GM23338 (cell line): ENCODE measurements around the gene RCAN3. TPM values are rescaled to one million over a fixed set of nuclear protein-coding genes. Genes with fewer than 3 reads are reported as not detected.

Source experiments
- ATAC-seq: fragments of 200-7000 bp; cut with Tn5 transposase; 3 replicates; pipeline ENCODE4 v1.9.1; 2020
- DNase-seq: peaks from one replicate; pipeline ENCODE4 v3.0.0-alpha.2; 2015; ENCODE audit warnings: low spot score
- H2AFZ ChIP-seq: fragments of 200-600 bp; sonication (generic); 2 replicates; pipeline ENCODE4 v1.8.0; 2016; ENCODE audit warnings: antibody characterized with exemption, mild to moderate bottlenecking, moderate library complexity
- H3F3A ChIP-seq: fragments of 200-600 bp; sonication (generic); replicated peaks from 2 replicates; pipeline ENCODE4 v1.8.0; 2017; ENCODE audit warnings: antibody characterized with exemption, mixed run types, low read depth
- H3K27ac ChIP-seq: fragments of 200-600 bp; sonication (generic); 2 replicates; pipeline ENCODE4 v1.6.1; 2016; ENCODE audit warnings: low read depth
- H3K27me3 ChIP-seq: fragments of 200-600 bp; sonication (generic); 2 replicates; pipeline ENCODE4 v1.8.0; 2016; ENCODE audit warnings: mild to moderate bottlenecking, mixed run types, moderate library complexity; ENCODE audit not compliant: insufficient read depth
- H3K36me3 ChIP-seq: fragments of 200-600 bp; sonication (generic); 2 replicates; pipeline ENCODE4 v1.8.0; 2016; ENCODE audit warnings: mild to moderate bottlenecking; ENCODE audit not compliant: insufficient read depth
- H3K4me1 ChIP-seq: fragments of 200-600 bp; sonication (generic); 2 replicates; pipeline ENCODE4 v1.8.0; 2016; ENCODE audit warnings: mild to moderate bottlenecking, moderate library complexity; ENCODE audit not compliant: insufficient read depth
- H3K4me2 ChIP-seq: fragments of 200-600 bp; sonication (generic); 2 replicates; pipeline ENCODE4 v1.7.1; 2017; ENCODE audit warnings: mixed run types
- H3K4me3 ChIP-seq: fragments of 200-600 bp; sonication (generic); 2 replicates; pipeline ENCODE4 v1.6.1; 2016; ENCODE audit warnings: mixed run types
- H3K79me2 ChIP-seq: fragments of 200-600 bp; sonication (generic); replicated peaks from 2 replicates; pipeline ENCODE4 v1.8.0; 2017; ENCODE audit warnings: mild to moderate bottlenecking; ENCODE audit not compliant: insufficient read depth
- H3K9me2 ChIP-seq: fragments of 200-600 bp; sonication (generic); 2 replicates; pipeline ENCODE4 v1.8.0; 2017; ENCODE audit not compliant: insufficient read depth
- H4K20me1 ChIP-seq: fragments of 200-600 bp; sonication (generic); replicated peaks from 2 replicates; pipeline ENCODE4 v1.8.0; 2017; ENCODE audit warnings: mild to moderate bottlenecking; ENCODE audit not compliant: insufficient read depth
- H3K27ac Mint-ChIP-seq: 2 replicates; pipeline ENCODE4 v1.8.0; 2020; ENCODE audit warnings: inconsistent platforms, mild to moderate bottlenecking, moderate library complexity, mixed read lengths
- H3K27me3 Mint-ChIP-seq: 3 replicates; pipeline ENCODE4 v1.8.0; 2022; ENCODE audit warnings: low read depth, mild to moderate bottlenecking, moderate library complexity, mixed read lengths, inconsistent platforms; ENCODE audit not compliant: insufficient read depth, poor library complexity
- H3K36me3 Mint-ChIP-seq: 3 replicates; pipeline ENCODE4 v1.8.0; 2021; ENCODE audit warnings: low read depth, mild to moderate bottlenecking, inconsistent platforms, moderate library complexity, mixed read lengths
- H3K4me1 Mint-ChIP-seq: 3 replicates; pipeline ENCODE4 v1.8.0; 2020; ENCODE audit warnings: mild to moderate bottlenecking, inconsistent platforms, mixed read lengths
- H3K4me3 Mint-ChIP-seq: 3 replicates; pipeline ENCODE4 v1.8.0; 2021; ENCODE audit warnings: moderate library complexity, mild to moderate bottlenecking, inconsistent platforms, mixed read lengths
- H3K9me3 Mint-ChIP-seq: 3 replicates; pipeline ENCODE4 v1.8.0; 2020; ENCODE audit warnings: moderate library complexity, mild to moderate bottlenecking, inconsistent platforms, mixed read lengths
- CREB1 ChIP-seq: fragments of 250-450 bp; sonication (Bioruptor Pico); IDR thresholded peaks from 2 replicates; pipeline ENCODE4 v1.5.0; 2020; ENCODE audit warnings: low read depth, mild to moderate bottlenecking, moderate library complexity
- CTCF ChIP-seq, 2 experiments: fragments of 200-600 bp in 1 of 2; sonication (generic) in 1 of 2; conservative IDR thresholded peaks; 2 replicates each; pipeline versions ENCODE4 v1.5.1 to v1.6.1; 2016 to 2017; ENCODE audit warnings: antibody characterized with exemption in 2 of 2, low read depth in 2 of 2, mild to moderate bottlenecking in 2 of 2, moderate library complexity in 1 of 2
- ETS1 ChIP-seq: IDR thresholded peaks from 2 replicates; pipeline ENCODE4 v1.6.1; 2016; ENCODE audit warnings: antibody characterized with exemption
- EZH2 ChIP-seq: fragments of 200-600 bp; sonication (generic); IDR thresholded peaks from one replicate; pipeline ENCODE4 v1.8.0; 2017; ENCODE audit warnings: antibody characterized with exemption, mild to moderate bottlenecking, low read depth; ENCODE audit not compliant: unreplicated experiment
- EZH2phosphoT487 ChIP-seq: fragments of 200-600 bp; sonication (generic); IDR thresholded peaks from one replicate; pipeline ENCODE4 v1.8.1; 2018; ENCODE audit warnings: antibody characterized with exemption; ENCODE audit not compliant: unreplicated experiment
- JUNB ChIP-seq: IDR thresholded peaks from one replicate; pipeline ENCODE4 v1.6.1; 2016; ENCODE audit warnings: antibody characterized with exemption; ENCODE audit not compliant: unreplicated experiment
- NANOG ChIP-seq: IDR thresholded peaks from 2 replicates; pipeline ENCODE4 v1.6.1; 2016; ENCODE audit warnings: antibody characterized with exemption, borderline replicate concordance
- POLR2AphosphoS5 ChIP-seq: IDR thresholded peaks from 2 replicates; pipeline ENCODE4 v1.6.1; 2016; ENCODE audit warnings: antibody characterized with exemption, low read depth
- REST ChIP-seq: IDR thresholded peaks from one replicate; pipeline ENCODE4 v1.6.1; 2018; ENCODE audit warnings: antibody characterized with exemption; ENCODE audit not compliant: unreplicated experiment
- STAT1 ChIP-seq: IDR thresholded peaks from one replicate; pipeline ENCODE4 v1.6.1; 2016; ENCODE audit warnings: antibody characterized with exemption; ENCODE audit not compliant: unreplicated experiment
- ZNF114 ChIP-seq: fragments of 250-450 bp; sonication (Bioruptor Pico); IDR thresholded peaks from 2 replicates; pipeline ENCODE4 v1.5.0; 2020; ENCODE audit warnings: mild to moderate bottlenecking, moderate library complexity
- ZNF331 ChIP-seq: fragments of 250-450 bp; sonication (Bioruptor Pico); IDR thresholded peaks from 2 replicates; pipeline ENCODE4 v1.5.0; 2020; ENCODE audit warnings: low read depth, mild to moderate bottlenecking, moderate library complexity
- ZNF462 ChIP-seq: fragments of 250-450 bp; sonication (Bioruptor Pico); IDR thresholded peaks from 2 replicates; pipeline ENCODE4 v1.5.0; 2020; ENCODE audit warnings: mild to moderate bottlenecking, moderate library complexity
- polyA plus RNA-seq: library from polyadenylated mRNA; unstranded; fragments of >200 nt; fragmentation: Nextera tagmentation; extraction: Ambion mirVana; gene quantifications from 2 replicates; pipeline ENCODE4 v1.2.1, GENCODE V29; 2016
- total RNA-seq: library from RNA; depleted of rRNA; stranded (reverse); fragments of >200 nt; shearing (Covaris generic); gene quantifications from 2 replicates; pipeline ENCODE4 v1.2.3, GENCODE V29; 2014

Gene RCAN3
- total and polyA plus RNA-seq, 2 experiments from 2014 or later, result 8.9 to 11.2 TPM

- H3K36me3 Mint-ChIP-seq, result peaks cover 3% of the 10 kb centered on the region; the same call in 2 of the 3 replicates
- peaks cover 10% of the 10 kb centered on the region for H3K9me3 Mint-ChIP-seq
- Histone ChIP-seq H4K20me1 (no peaks in the 10 kb centered on the region), H3K27me3 (peaks cover 18% of the 10 kb centered on the region), H3K79me2 (no peaks in the 10 kb centered on the region), H3F3A (no peaks in the 10 kb centered on the region), H3K4me2 (no peak overlapping the region), H3K27ac (no peak overlapping the region), H3K4me3 (no peak overlapping the region), H3K36me3 (no peaks in the 10 kb centered on the region), H3K9me2 (no peaks in the 10 kb centered on the region), H2AFZ (no peak overlapping the region), H3K4me1 (peaks cover 3% of the 10 kb centered on the region; the same call in 1 of the 2 replicates)
- no peak overlapping the region for H3K4me3 Mint-ChIP-seq
- DNase-seq (no peak), ATAC-seq (no peak)
- peaks cover 17% of the 10 kb centered on the region for H3K27me3 Mint-ChIP-seq
- H3K4me1 Mint-ChIP-seq, result peaks cover 17% of the 10 kb centered on the region
- TF ChIP-seq NANOG (no peak), ETS1 (no peak), STAT1 (no peak), EZH2phosphoT487 (no peak), ZNF114 (CRISPR knock-in tag) (no peak), EZH2 (no peak), REST (no peak), ZNF462 (CRISPR knock-in tag) (no peak), CREB1 (CRISPR knock-in tag) (no peak), JUNB (no peak), CTCF (conservative IDR thresholded peaks at IDR 0.05; ENCODE audit: low read depth in 2 of 2) (no peak), ZNF331 (no peak), POLR2AphosphoS5 (no peak)
- no peak overlapping the region for H3K27ac Mint-ChIP-seq
These were observed 57.7 kb downstream of the RCAN3 start for GRCh38 chr1:24560361-24560760.
